GM23248 (cell line): Measurements from ENCODE around the gene STX4.

Source experiments
- EZH2 ChIP-seq: fragments of 200-600 bp; sonication (generic); IDR thresholded peaks from 2 replicates; pipeline ENCODE4 v1.6.1; 2018; ENCODE audit warnings: antibody characterized with exemption, mild to moderate bottlenecking; ENCODE audit not compliant: insufficient read depth, poor library complexity, severe bottlenecking
- EZH2phosphoT487 ChIP-seq: fragments of 200-600 bp; sonication (generic); IDR thresholded peaks from 2 replicates; pipeline ENCODE4 v1.6.1; 2018; ENCODE audit warnings: antibody characterized with exemption, moderate library complexity, mild to moderate bottlenecking, low read depth; ENCODE audit not compliant: insufficient read depth

DNA sequence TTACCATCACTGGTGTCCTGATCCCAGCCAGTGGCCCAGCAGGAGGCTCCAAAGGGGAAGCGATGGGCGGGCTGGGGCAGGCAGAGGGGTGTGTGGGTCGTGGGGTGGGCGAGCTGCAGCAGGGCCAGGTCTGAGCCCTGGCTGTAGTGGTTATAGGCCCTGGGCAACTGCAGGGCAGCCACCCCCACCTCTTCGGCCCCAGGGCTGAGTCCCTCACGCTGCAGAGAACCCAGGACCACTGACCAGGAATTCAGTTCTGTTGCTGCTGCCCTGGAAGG is 53.2 kb downstream of the STX4 start:
- TF ChIP-seq EZH2, result no peak
- no peak for TF ChIP-seq EZH2phosphoT487
